Left forelimb (tissue), 1 donor: ENCODE results near the gene DDX11.
"Not testable (repeated sequence)": the region's sequence is repeated elsewhere in the genome, so short reads cannot be mapped to it uniquely, and the experiment has no call there.

Experiments used
- DNase-seq: peaks from one replicate; pipeline ENCODE4 v3.0.0-alpha.2; 2018; ENCODE audit warnings: low spot score

The DDX11 gene

GRCh38 chr12:31067656-31068055 lies 6.0 kb upstream of the DDX11 start:
- DNase-seq = not testable (repeated sequence)

GRCh38 chr12:31070971-31071740 lies 2.5 kb upstream of the DDX11 start:
- DNase-seq = not testable (repeated sequence)

DNA sequence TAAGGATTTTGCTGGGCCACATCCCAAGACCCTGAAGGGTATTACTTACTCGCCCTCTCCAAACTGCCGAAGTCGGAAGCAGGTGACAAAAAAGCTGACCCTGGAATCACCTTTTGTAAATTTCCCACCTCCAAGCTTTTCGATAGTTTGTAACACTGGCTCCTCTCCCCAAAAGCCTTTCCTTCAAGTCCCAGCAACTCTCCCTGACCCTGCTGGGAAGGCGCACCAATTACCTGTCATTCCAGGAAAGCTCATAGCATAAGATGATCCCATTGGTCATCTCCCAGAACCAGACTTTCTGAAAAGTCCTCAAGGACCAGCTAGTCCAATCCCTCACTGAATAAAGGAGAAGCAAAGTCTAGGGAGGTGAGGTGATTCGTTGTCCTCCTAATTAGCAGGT lies 698 bp upstream of the DDX11 start:
- DNase-seq = not testable (repeated sequence)

DNA sequence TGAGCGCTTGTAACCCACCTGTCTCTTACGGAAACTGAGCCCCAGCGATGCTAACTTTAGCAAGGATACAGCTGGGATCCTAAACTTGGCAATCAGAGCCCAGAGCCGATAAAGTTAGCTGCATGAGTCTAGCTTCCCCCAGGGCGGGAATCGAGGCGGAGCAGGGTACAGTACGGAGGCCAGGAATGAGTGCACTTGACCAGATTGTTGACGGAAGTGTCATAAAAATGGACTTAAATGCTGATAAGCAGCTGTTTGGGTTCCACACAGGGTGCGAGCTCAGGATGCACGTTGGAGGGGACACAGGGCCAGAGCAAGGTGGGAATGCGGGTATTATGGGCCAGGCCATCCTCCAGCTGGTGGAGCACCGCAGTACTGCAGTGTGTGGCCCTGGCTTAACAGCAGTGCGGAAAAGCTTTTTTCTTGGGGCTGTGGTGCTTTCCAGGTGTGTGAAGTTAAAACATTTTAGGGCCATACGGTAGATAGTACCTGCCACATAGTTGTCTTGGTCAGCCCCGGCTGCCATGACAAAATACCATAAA lies 744 bp downstream of the DDX11 start:
- DNase-seq = not testable (repeated sequence)

GRCh38 chr12:31076150-31076549 lies 2.5 kb downstream of the DDX11 start:
- not testable (repeated sequence) for DNase-seq

DNA sequence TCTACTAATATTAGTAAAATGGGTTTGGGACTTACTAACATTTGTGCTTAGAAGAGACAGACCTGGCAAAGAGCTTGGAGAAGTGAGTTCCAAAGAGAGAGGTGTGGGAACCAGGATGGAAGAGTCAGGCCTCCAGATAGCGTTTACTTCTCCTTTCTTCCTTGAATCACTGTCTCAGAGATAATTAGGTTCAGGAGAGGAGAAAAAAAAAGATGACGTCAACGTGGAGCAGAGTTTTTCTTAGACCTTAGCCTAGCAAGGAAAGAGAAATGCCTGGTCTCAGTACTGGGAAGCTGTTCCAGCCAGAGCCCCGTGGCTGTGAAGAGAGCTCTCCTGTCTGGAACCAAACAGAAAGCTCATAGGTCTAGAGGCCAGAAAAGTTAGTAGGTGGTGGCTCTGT lies 3.4 kb downstream of the DDX11 start:
- DNase-seq = not testable (repeated sequence)

GRCh38 chr12:31077998-31078397 lies 4.3 kb downstream of the DDX11 start:
- not testable (repeated sequence) for DNase-seq

GRCh38 chr12:31079421-31079820 lies 5.8 kb downstream of the DDX11 start:
- DNase-seq = not testable (repeated sequence)

DNA sequence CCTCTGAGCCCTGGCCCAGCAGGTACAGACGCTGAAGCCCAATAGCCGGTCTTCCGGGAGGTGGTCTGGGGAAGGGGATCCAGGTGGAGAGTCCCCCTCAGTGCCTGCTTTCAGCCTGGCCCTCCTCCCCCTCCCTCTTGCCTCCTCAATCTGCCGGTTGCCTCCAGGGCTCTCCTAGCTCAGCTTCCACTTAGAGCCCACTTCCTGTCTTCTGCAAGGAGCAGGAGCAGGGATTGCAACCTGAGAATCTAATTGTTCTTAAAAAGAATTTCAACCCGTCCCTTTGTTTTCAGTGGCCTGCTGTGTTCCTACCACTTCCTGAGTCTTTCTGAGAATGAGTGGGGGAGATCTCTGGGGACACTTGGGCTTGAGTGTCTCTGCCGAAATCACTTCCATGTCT lies 6.6 kb downstream of the DDX11 start:
- DNase-seq = not testable (repeated sequence)

DNA sequence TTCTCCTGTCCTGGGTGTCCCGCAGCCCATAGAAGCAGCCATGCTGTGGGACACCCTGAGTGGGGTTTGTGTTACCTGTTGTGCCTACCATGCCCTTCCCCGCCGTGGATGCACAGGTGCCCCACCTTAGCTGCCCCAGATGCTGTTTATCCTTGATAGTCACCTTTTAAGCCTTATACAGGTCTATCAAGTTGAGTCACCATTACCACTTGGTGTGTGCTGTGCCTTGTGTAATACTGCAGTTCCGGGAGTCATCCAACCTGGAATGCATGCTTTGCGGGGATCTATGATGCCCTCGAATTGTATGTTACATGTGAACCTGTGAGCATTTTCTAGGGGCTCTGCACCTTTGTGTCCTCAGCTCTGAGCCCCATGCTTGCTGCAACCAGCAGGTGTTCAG lies 7.6 kb downstream of the DDX11 start:
- DNase-seq = not testable (repeated sequence)

DNA sequence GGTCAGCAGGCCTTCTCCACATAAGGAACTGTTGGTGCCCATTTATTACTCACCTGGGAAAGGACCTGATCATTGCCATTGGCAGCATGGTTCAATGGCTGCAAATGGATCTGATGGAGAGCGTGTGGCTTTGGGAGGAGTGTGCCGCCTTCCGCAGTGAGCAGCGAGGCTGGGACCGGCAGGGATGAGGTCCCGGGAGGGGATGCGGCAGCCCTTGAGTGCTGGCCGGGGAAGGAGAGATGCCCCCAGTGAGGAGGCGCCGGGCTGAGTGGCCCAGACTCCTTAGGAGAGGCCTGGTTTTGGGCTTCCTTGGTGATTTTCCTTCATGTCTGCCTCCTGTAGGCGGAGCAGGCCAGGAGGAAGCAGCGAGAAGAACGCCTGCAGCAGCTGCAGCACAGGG lies 10.6 kb downstream of the DDX11 start:
- DNase-seq = not testable (repeated sequence)

GRCh38 chr12:31086032-31086431 lies 12.4 kb downstream of the DDX11 start:
- not testable (repeated sequence) for DNase-seq

- not testable (repeated sequence) for DNase-seq
These were observed 13.8 kb downstream of the DDX11 start for GRCh38 chr12:31087486-31087885.

DNA sequence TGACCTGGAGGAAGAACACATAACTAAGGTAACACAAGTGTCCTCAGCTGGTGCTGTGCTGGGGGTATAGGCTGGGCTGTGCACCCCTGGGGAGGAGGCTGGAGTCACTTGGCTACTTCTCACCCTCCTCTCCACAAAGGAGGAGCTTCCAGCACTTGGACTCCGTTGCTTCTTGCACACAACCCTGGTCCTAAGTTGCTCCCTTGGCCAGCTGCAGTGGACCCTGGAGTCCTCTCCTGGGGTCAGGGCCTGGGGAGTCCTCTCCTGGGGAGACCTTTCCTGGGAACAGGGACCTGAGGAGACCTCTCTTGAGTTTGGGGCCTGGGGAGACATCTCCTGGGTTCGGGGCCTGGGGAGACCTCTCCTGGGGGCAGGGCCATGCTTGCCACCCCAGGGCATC lies 14.3 kb downstream of the DDX11 start:
- DNase-seq = not testable (repeated sequence)

GRCh38 chr12:31089072-31089471 lies 15.4 kb downstream of the DDX11 start:
- DNase-seq = no peak

DNA sequence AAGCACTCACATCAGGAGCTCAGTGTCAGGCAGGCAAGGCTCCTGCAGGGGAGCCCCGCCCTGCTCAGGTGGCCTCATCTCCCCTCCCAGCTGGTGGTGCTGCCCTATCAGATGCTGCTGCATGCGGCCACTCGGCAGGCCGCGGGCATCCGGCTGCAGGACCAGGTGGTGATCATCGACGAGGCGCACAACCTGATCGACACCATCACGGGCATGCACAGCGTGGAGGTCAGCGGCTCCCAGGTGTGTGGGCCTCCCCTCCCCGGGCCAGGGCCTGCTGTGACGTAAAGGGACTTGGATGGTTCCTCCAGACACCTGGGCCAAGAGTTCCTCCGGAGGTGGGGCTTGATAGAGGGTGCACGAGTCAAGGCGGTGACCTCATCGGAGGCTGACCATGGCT lies 18.0 kb downstream of the DDX11 start:
- DNase-seq = not testable (repeated sequence)

DNA sequence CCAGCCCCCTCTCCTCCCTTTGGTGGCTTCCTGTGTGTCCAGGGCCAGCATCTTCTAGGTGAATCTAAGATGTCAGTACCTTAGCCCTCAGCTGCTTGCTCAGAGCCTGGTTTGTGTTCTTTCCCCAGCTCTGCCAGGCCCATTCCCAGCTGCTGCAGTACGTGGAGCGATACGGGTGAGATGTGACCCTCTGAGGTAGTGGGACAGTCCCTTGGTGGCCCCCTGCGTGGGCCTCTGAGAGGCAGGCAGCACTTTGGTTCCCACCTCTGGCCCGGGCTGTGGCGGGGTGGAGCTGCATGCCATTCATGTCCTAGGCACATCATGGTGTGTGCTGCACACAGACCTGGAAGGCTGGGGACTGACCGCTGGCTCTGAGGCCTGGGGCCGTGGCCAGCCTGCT lies 19.1 kb downstream of the DDX11 start:
- DNase-seq = not testable (repeated sequence)

DNA sequence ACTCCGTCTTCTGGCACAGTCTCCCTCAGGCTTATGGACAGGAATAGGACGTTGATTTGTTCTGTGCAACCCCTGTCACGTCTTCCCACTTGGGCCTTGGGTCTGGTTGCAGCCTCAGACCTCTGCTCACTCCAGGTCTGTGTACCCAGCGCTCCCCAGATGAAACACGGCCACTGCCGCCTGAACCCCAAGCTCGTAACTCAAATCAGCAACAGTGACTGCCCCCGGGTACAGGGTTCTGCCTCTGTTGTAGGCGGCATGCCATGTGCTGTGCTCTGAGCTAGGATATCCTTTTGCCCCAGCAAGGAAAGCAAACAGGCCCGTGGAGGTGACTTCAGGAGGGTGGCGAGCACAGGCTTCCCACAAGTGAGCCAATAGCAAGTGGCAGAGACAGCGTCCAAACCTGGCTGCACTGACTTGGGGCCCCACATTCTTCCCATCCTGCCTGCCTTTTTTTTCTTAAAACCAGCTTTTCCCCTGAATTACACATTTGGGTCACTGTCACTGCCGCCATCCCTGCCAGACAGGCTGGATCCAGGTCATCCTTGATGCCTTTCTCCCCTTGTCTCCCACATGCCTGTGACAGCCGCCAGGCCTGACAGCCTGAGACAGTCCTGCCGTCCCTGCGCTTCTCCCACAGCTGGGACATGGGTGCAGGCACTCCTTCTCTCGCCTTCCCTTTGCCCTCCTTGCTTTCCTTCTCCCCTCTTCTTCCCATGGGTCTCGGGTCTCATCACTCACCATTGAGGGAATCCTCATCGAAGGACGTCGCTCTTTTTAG lies 21.6 kb downstream of the DDX11 start:
- not testable (repeated sequence) for DNase-seq

DNA sequence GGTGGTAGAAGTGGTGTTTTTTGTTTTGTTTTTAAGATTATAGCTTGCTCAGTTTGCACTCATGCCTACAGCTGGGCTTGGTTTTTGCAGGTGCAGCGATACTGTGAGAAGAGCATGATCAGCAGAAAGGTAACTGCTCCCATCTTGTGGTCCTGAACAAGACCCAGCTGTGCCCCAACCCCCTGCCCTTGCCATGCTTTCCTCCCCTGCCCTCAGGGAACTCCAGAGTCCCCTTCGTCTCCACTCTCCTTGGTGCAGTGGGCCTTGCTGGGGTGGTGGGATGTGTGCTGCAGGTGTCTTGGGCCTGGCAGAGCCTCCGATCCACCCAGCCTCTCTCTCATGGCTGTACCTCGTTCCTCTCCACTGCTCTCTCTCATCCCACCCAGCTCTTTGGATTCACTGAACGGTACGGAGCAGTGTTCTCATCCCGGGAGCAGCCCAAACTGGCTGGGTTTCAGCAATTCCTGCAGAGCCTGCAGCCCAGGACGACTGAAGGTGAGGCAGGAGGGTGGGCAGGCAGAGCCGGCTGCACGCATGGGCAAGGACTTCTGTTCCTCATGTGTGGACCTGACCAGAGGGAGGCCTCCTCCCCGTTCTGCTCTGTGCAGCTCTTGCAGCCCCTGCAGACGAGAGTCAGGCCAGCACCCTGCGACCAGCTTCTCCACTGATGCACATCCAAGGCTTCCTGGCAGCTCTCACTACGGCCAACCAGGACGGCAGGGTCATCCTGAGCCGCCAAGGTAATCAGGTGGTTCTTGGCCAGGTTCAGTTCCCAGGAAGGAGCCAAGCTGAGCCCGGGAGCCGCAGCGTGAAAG lies 22.8 kb downstream of the DDX11 start:
- DNase-seq = not testable (repeated sequence)

DNA sequence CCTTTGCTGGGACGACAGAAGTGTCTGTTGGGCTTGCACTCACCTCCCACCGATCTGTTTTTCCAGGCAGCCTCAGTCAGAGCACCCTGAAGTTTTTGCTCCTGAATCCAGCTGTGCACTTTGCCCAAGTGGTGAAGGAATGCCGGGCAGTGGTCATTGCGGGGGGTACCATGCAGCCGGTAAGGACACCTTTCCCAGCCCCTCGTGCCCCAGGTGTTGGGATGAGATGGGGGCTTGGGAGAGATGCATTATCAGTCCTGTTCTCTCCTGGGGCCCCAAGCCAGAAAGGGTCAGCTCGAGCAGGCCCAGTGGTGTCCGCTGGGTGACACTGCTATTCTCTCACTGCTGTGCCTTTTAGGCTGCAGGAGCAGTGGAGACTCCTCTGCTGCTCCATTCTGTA lies 24.2 kb downstream of the DDX11 start:
- not testable (repeated sequence) for DNase-seq

DNA sequence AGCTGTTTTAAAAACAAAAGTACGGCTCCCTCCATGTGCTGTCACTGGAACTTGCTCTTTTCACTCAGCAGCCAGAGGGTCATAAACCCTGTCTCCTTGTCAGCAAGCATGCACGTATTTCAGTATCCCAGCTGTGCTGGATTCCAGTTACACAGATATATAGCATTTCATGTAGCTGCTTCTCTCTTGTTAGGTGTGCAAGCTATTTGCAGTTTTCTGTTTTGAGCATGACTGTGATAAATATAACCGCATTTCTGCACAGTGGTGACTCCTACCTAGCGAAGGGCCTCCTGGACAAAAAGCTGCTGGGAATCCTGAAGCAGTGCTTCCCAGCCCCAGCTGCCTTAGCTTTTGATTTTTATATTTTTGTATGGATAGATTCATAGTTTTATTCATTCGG lies 24.7 kb downstream of the DDX11 start:
- DNase-seq = not testable (repeated sequence)

DNA sequence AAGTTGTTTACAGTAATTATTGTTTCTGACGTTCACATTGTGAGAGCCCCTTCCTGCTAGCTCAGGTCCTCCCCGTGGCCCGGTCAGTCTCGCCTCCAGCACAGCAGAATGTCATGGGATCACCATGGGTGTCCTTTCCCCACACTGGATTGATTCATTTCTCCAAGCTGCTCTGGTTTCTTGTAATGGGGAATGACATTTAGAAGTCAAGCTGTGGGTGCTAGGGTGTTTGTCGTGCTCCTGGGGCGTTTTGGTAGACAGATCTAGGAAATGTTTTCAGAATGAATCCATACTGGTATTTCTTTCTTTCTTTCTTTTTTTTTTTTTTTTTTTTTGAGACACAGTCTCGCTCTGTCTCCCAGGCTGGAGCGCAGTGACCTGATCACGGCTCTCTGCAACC lies 25.1 kb downstream of the DDX11 start:
- not testable (repeated sequence) for DNase-seq
